T-helper 1 cell (primary cell): ENCODE data around the gene KIDINS220.

ENCODE experiments used
- DNase-seq, 5 donors: peaks; one replicate each; pipeline ENCODE4 v3.0.0-alpha.2; 2012 to 2020

Gene KIDINS220

DNA sequence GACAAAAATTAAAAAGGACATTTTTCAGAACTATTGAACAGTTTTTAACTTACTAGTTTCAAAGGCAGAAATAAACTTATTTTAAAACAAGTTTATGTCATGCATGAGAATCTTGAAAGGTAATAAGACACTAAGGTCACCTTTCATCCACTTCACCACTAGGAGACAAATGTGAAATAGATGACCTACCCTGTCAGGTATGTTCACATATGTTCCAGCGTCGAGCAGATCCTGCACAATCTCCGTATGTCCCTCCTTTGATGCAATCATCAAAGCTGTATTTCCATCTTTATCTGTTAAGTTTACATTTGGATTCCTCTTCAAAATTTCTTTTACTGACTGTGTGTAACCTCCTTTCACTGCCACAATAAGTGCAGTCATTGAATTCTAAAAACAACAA lies 34.7 kb downstream of the KIDINS220 start:
- DNase-seq, result no peak

DNA sequence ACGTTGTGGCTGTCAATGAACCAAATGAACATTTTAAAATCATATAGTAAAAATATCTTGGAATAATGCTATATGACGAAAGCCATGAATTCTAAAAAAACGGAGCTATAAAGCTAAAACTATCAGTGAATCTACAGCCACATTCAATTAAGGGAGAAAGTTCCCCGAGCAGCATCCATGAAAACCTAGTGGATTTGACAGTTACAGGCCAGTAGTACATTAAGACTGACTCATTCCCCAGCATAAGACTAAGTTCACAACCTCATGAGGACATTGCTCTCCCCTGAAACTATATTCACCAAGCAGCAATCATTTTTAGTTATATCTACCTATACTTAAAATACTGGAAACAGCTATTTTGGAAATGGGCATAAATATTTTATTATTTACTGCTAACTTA lies 36.6 kb downstream of the KIDINS220 start:
- no peak for DNase-seq

DNA sequence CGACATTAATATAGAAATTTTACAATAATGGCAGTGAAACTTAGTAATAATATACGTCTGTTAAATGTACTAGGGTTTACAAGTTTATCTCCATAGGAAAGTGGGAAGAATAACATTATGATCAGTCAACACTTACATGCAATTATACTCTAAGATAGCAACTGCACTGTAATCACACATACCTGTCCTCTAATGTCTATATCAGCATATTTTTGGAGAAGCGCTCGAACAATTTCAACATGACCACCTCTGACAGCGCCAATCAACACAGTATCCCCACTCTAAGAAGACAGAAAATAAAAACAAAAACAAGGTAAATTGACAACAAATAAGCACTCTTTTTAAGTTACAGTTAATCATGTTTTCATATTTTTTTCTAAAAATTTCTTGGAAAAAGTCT lies 37.2 kb downstream of the KIDINS220 start:
- DNase-seq, result no peak

DNA sequence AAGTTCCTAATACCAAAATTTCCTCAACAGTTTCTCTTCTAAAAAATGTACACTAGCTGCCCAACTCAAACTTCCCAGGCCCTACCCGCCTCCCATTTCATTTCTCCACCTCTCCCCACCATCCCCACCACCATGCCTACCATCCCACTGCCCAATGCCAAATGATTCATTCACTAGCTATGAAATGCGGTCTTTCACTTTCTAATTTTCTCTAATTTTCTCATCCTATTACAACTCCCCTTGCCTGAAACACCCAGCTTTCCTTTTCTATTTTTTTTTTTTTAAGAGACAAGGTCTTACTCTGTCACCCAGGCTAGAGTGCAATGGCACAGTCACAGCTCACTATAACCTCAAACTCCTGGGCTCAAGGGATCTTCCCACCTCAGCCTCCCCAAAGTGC lies 38.4 kb downstream of the KIDINS220 start:
- no peak for DNase-seq

DNA sequence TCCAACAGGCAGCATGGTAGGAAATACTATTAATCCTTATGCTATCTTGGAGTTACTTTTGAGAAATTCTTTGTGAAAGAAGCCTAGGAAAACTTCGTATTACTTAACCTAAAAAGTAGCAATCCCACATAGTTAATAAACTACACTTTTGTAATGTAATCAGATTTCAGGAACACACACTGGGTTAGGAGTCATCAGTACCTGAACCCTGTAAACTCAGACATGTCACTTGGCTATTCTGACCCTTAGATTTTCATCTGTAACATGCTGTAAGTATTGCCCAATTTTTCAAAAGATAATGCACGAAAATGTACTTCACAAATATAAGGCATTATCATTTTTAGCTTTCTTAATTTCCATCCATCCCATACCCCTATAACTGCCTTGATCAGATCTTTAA lies 39.0 kb downstream of the KIDINS220 start:
- no peak for DNase-seq

DNA sequence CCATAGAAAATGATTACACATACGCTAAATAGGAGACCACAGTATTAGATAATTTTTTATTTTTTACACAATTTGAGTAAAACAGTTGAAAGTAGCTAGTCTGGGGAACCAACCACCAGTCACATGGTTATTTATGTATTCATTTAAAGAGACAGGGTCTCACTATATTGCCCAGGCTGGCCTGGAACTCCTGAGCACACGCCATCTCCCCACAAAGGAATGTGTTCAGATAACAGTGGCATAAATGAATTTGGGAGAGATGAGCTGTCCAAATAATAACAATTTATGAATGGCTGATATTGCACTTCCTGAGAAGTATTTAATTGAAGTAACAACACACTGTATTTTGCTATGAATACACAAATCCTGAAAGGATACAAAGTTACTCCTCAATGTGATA lies 39.7 kb downstream of the KIDINS220 start:
- DNase-seq, result no peak

DNA sequence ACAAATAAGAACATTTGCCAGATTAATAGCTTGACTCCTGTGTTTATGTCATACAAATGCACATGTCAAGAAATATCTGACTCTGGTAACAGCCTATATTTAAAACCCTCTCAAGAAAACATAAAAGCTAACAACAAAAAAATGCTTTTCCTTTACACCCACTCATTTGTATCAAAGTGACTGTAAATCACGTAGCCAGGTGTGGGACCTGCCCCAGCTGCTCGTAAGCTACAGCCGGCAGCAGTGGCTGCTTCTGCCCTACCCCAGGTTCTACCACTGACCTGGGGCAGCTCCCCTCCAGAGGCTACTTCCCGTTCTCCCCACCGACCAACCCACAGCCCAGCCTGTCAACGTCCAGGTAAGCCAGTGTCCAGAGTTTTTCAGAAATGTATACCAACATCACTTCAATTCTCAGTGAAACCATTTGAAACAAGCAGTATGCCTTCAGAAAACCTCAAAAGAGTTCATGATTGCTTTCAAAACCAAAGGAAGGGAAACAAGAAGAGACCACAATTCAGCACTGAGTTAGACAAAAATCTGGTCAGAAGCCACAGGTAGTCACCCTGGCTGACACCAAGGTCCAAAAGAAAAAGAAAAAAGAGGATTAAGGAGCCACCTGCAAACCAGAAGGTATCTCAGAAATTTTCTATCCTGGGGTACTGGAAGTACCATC lies 40.4 kb downstream of the KIDINS220 start:
- DNase-seq, result peak in 1 of 5 donors; percentile 29

DNA sequence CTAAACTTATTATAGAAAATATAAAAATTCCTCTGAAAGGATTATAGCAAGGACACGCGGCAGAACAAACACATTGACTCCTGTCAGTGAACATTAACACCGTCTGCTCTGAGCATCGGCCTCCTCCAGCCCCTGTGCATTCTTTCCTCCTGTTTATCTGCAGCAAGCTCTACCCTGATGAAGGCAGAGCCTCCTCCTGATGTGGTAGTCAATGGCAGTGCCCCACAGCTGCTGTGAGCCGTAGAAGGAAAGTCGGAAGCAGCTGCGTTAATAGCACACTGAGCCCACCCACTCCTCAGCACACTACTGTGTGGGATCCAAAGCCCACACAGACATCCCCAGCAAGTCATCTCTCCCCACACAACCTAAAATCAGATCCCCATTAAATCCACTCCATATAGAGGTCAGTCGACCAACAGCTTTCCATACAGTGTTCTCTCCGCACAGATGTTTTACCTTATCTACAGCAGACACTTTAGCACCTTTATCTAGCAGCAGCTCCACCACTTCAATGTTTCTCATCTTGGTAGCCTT lies 41.0 kb downstream of the KIDINS220 start:
- DNase-seq, result no peak

DNA sequence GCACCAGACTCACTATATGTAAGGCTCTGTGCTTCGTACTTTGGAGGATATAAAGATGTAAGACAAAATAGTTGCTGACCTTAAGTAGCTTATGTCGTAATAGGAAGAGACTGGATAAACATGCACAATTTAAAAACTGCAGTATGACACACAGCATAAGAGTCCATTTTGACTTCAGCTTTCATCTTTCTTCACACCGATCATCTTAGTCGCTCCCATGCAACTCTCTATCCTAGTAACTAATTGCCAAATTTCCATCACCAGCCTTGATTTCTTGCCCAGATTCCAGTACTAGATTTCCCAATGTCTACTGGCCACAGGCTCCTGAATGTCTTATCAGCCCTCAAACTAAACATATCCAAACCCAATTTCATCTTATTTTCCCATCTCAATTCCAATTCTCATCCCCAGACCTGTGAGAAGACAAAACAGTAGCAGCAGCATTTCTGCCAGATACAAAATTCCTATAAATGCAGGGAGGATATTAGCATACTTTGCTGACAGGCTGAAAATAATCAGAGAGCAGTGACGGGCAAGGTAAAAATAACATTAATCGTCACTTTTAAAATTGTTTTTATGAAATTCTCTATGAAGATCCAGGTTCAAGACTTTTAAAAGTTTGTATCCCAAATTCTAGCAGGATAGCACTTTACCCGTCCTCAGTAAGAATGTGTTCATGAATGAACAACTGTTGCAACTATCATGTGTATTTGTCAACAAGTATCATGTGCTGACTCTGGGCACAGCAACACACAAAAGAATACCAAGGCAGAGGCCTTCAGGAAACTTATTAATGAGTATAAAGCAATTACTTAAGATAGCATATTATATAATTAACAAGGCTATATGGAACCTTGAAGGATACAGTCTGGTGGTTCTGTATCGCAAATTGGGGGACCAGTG lies 42.2 kb downstream of the KIDINS220 start:
- DNase-seq, result no peak

DNA sequence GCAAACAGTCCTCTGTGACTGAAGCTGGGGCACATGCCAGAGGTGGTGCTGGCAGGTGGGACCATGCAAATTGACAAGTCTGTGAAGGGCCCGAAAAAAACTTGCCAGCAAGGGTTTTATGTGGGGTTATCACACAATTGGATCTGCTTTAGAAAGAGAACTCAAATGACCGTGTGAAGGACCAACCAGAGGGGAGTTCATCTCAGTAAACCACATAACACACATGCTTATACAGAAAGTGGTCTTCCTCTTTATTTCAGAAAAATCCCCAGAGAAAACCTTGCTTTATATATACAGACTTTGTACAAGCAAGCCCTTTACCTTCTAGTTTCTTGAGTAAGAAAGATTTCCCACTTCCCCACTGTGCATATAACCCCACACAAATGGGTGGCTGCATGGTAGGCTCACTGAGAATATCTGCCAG lies 46.7 kb downstream of the KIDINS220 start:
- DNase-seq, result no peak

DNA sequence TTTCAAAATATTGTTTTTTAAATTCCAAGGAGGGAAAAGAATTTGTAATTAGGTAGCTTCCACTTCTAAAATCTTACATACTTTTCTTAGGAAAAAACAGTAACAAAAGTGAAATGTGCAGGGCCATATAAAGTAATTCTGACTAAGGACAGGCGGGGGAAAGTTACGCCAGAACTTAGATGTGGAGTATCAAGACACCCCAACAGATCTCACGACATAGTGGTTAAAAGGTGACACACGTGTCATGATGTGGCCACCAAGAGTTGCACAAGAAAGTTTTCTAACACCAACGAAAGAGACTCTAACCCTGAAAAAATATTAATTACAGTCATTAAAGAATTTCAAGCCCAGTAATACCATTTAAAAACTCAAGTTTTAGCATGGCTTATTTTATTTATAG lies 51.0 kb downstream of the KIDINS220 start:
- DNase-seq, result no peak

DNA sequence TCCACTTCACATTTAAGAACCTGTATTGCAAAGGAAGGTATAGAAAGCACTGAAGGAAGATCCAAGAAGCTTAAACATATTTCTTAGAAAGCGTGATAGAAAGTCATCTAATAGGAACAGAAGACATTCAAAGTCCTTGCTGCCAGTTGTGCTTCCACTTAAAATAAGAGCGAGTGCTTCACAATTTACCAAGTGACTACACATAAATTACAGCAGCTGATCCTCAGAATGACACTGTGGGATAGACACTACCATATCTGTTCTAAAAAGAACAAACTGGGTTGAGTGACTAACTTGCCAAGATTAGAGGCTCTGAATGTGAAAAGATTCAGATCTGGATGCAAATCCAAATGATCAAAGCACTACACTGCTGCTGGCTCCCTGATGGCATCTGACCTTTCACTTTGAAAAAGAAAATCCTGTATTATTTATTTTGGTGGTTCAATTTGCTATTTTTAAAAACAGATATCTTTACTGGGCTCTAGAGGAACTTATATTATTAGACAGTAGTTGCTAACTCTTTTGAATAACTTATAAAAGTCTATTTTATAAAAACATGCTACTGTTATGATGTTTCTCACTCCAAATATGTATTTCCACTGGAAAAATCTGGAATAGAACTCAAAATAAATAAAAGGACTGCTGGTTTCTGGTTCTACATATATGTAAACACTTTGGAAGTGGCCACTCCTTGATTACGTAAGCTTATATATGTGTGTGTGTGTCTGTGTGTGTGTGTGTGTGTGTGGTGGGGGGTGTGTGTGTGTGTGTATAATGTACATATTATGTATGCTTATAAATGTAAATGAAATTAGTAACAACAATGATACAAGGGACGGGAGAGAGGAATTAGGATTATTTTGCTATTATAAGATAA lies 57.4 kb downstream of the KIDINS220 start:
- no peak for DNase-seq

DNA sequence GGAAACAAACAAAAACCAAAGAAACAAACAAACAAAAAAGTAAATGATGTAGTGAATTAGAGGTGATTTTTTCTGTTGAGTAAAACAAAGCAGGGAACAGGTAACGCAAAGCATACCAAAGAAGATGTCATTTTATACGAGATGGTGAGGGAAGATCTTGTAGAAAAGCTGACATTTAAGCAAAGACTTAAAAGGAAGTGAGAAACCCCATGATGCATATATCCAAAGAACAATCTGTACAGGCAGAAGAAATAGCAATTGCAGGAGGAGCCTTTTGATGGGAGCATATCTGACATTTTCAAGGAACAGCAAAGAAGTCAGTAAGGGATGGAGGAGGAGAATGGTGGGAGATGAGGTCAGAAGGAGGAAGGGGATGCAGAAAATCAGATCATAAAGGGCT lies 63.0 kb downstream of the KIDINS220 start:
- DNase-seq, result no peak

DNA sequence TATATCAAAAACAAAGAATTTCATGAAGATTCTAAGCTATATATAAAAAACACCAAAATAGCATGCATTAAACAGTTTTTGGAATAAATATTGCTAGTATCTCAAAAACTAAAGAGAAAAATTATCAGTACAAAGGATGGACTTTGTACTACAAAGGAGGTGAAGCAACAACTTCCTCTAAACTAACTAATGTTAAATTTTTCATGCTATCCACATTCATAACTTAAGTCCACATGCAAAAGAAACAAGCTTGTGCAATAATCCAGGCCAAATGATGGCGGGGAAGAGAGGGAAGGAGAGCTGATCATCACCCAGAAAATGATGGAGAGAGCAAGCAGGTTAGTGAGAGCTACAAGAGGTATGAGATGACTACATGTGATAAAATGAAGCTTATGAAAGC lies 70.1 kb downstream of the KIDINS220 start:
- no peak for DNase-seq

DNA sequence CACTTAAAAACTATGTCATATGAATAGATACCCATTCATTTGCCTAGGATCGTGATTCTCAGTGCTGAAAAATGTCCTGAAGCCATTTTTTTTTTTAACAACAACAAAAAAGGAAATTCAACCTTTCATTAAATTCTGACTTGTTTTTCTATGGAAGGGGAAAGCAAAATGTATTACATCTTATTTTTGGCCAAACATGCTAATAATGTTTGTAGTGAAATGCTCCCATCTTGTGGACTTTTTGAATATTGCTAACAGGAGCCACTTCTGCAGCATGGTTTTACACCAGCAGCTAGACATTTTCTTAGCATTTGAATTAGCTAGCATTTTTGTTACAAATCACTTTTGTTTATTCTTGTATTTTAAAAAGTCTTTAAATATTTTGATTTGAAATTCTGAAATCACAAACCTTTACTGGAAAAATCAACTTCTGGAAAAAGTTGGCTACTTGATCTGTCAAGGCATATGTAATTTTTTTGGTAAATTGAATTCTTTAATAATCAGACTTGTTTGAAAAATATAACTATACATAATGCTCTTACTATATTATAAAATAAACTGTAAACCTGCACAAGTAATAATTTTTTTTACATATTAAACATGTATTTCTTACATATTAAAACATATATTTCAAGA lies 75.8 kb downstream of the KIDINS220 start:
- DNase-seq, result peak in 1 of 5 donors; percentile 11

DNA sequence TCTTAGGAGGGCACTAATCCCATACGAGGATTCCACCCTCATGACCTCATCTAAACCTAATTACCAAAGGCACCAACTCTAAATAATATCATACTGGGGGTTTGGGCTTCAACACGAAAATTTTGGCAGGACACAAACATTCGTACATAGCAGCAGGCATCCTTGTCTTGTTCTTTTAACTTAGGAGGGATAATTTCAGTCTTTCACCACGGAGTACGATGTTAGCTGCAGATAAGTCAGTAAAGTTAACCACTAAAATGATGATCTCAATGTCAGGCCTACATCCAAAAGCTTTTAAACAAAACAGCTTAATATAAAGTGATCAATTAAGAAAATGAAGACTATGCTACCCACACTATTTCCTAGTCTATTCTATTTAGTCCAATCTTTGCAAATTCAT lies 80.7 kb downstream of the KIDINS220 start:
- DNase-seq, result no peak

DNA sequence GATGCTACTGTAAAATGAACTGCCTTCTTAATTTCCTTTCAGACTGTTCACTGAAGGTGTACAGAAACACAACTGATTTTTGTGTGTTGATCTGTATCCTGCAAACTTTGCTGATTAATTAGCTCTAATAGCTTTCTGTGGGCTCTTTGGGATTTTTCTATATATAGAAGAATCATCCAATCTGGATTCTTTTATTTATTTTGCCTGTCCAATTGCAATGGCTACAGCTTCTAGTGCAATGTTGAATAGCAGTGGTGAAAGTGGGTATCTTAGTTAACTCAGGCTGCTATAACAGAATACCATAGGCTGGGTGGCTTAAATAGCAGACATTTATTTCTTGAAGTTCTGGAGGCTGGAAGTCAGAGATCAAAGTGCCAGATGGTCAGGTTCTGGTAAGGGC lies 81.2 kb downstream of the KIDINS220 start:
- DNase-seq, result no peak

DNA sequence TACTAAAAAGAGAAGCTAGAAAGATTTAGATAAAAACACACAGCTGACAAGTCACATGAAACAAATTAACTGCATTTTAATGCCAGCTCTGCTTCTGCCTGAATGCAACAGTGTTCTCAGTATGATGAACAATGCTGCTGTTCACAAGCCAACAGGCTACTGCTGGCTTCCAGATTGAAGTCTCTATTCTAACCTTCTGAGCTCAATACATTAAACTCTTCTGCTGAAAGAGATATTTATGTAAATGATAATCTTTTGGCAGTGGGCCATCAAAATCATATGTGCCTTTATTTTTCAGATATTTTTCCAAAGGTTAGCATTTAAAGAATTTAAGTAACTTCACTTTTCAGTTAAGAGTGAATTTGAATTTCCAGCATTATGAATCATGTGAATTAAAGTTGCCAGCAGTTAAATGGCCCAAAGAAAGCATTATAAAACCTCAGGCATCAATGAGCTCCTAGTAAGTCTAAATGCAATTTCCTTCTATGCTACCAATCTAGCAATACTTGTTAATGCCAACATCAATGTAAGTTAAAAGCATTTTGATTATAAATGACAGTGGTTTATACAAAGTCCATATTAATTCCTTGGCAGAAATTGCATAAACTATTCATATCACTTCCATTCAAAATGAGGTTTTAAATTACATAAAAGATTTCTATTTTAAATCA lies 83.2 kb downstream of the KIDINS220 start:
- no peak for DNase-seq

DNA sequence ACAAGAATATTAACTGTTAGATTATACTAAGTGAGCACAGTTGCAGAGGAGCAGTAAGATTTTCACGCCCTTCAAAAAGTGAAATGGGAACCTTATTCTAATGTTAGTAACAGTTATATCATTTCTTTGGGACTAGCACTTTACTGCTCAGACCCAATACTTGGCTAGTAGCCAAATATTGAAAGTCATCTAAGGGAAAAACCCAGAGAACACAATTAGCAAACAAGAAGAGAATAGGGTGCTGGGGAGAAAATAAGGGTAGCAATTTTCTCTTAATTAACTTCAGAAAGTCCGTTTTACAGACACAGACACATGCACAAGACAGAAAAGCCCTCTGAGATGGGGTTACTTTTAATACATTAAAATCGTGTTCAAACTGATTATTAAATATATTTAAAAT lies 83.8 kb downstream of the KIDINS220 start:
- DNase-seq, result no peak

DNA sequence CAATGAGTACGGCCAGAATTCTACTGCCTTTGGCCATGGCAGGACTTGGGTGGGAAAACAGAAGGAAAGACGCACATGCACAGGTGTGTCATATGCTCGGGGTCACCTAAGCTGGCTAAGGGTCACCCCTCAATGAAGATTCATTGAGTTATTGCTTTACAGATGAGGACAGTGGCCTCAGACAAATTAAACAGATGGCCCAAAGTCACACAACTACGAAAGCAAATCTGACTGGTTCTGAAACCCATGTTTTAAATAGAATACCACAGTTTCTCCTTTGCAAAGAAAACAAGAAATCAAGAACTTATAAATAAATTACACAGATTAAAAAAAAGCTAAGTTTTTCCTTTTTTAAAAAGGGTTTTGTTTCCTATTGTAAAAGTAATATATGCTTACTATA lies 85.0 kb downstream of the KIDINS220 start:
- no peak for DNase-seq

DNA sequence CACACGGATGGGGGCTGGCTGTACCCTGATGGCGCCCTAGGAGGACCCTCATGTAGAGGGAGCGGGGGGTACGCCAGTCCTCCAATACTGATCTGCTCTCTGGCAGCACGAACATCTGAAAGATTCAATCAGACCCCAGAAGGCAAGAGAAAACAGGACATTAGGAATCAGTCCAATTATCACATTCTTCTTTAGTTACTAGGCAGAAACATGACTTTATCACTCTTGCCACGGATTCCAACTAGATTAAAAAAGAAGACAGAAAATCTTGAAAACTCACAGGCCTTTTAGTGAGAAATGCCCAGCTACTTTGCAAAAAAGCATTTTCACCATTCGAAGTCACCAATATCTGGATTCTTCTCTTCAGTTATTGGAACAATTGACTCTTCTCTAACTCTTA lies 87.2 kb downstream of the KIDINS220 start:
- DNase-seq, result no peak

DNA sequence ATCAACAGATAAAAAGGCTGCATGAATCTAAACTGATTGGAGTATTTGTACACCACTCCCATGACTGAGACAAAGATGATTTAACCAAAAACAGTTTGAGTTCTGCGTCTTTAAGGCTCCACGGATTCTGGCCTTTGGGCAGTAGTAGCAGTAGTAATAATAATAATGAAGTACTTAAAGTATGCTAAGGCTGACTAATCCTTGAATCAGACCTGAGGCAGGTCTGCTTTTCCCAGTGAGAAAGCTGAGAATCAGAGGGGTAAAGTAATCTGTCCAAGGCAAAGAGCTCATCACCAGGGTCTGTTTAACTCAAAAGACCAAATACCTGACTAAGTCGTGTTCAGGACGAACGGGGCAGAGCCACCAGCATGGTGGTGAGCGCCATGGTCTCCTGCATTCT lies 94.2 kb downstream of the KIDINS220 start:
- DNase-seq, result no peak
